Thyroid gland (tissue), 4 donors: ENCODE measurements around the gene C5orf46. TPM values are rescaled to one million over a fixed set of nuclear protein-coding genes. Genes with fewer than 3 reads are reported as not detected.

ENCODE experiments used
- DNase-seq, 2 donors: peaks; one replicate each; pipeline ENCODE4 v3.0.0-alpha.2; 2019
- H3K27ac ChIP-seq, 3 donors: fragments of 200-600 bp; sonication (generic); 1 replicate in 2 of 3; 2 replicates in 1 of 3; pipeline ENCODE4 v1.5.1; 2016 to 2019; ENCODE audit warnings: mild to moderate bottlenecking in 1 of 3, moderate library complexity in 1 of 3
- H3K27me3 ChIP-seq: fragments of 200-600 bp; sonication (generic); one replicate; pipeline ENCODE4 v1.5.1; 2019
- H3K36me3 ChIP-seq, 2 donors: fragments of 200-600 bp; sonication (generic); one replicate each; pipeline ENCODE4 v1.5.1; 2016 to 2019
- H3K4me1 ChIP-seq, 2 donors: fragments of 200-600 bp; sonication (generic); one replicate each; pipeline ENCODE4 v1.5.1; 2017 to 2019
- H3K4me3 ChIP-seq, 3 donors: fragments of 200-600 bp; sonication (generic); replicated peaks in 1 of 3; 1 replicate in 2 of 3; 2 replicates in 1 of 3; pipeline ENCODE4 v1.5.1; 2016; ENCODE audit warnings: mild to moderate bottlenecking in 1 of 3
- H3K9me3 ChIP-seq: fragments of 200-600 bp; sonication (generic); one replicate; pipeline ENCODE4 v1.5.1; 2017
- POLR2A ChIP-seq, 2 donors: fragments of 450-650 bp; IDR thresholded peaks; one replicate each; pipeline ENCODE4 v1.6.1; 2017; ENCODE audit warnings: antibody characterized with exemption in 2 of 2, mild to moderate bottlenecking in 2 of 2, moderate library complexity in 1 of 2
- WGBS, 2 donors: methylation state at CpG; one replicate each; pipeline ENCODE4 v1.1.5; 2017; 5-methylcytosine and 5-hydroxymethylcytosine counted together
- intact Hi-C: fragments of 100-400 bp; cut with DNase I; formaldehyde crosslinking; loops from one replicate; pipeline ENCODE4 v1.15.1; 2023
- total RNA-seq, 4 donors: library from RNA; depleted of rRNA; stranded (reverse); fragments of >200 nt; gene quantifications; one replicate each; pipeline ENCODE4 v1.2.3, GENCODE V29; 2016
- TF ChIP-seq, protein P1 (sequence below), 6 experiments: fragments of 200-600 bp in 3 of 6; fragments of 450-650 bp in 3 of 6; sonication (generic) in 3 of 6; IDR thresholded peaks; one replicate each; pipeline ENCODE4 v1.5.1; 2016 to 2019; ENCODE audit warnings: antibody characterized with exemption in 6 of 6, mild to moderate bottlenecking in 2 of 6, inconsistent platforms in 1 of 6, moderate library complexity in 1 of 6

The C5orf46 gene
- total RNA-seq, 4 donors from 2014 or later = not detected

DNA sequence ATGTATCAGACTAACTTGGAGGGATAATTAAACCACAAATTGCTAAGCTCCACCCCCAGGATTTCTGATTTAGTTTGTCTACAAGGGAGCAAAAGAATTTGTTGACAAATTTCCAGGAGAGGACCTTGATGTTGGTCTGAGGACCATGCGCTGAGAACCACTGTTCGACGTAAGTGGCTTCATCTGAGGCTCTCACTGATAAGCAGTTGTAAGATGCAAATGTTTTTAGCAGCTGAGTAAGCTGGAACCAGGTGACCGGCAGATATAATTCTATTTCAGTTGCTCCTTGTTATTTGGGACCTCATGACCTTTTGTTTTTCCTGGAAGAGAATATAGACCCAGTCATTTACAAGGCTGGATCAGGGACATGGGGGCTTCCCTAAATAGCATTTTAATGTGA is 60.7 kb downstream of the C5orf46 start:
- H3K9me3 ChIP-seq = no peaks in the 10 kb centered on the region
- no peak for DNase-seq
- no peaks in the 10 kb centered on the region for H3K4me1 ChIP-seq
- H3K4me3 ChIP-seq = no peak overlapping the region
- no peak for TF ChIP-seq POLR2A (IDR thresholded peaks at IDR 0.05)
- TF ChIP-seq, protein P1, sequence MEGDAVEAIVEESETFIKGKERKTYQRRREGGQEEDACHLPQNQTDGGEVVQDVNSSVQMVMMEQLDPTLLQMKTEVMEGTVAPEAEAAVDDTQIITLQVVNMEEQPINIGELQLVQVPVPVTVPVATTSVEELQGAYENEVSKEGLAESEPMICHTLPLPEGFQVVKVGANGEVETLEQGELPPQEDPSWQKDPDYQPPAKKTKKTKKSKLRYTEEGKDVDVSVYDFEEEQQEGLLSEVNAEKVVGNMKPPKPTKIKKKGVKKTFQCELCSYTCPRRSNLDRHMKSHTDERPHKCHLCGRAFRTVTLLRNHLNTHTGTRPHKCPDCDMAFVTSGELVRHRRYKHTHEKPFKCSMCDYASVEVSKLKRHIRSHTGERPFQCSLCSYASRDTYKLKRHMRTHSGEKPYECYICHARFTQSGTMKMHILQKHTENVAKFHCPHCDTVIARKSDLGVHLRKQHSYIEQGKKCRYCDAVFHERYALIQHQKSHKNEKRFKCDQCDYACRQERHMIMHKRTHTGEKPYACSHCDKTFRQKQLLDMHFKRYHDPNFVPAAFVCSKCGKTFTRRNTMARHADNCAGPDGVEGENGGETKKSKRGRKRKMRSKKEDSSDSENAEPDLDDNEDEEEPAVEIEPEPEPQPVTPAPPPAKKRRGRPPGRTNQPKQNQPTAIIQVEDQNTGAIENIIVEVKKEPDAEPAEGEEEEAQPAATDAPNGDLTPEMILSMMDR (IDR thresholded peaks at IDR 0.05) = no peak
- H3K27ac ChIP-seq = no peak overlapping the region
- H3K27me3 ChIP-seq = no peaks in the 10 kb centered on the region
- no peaks in the 10 kb centered on the region for H3K36me3 ChIP-seq
- 89 to 93% methylated on average over 4 of the region's 4 CpGs for WGBS, 2 donors
- intact Hi-C loops = no loop called here

DNA sequence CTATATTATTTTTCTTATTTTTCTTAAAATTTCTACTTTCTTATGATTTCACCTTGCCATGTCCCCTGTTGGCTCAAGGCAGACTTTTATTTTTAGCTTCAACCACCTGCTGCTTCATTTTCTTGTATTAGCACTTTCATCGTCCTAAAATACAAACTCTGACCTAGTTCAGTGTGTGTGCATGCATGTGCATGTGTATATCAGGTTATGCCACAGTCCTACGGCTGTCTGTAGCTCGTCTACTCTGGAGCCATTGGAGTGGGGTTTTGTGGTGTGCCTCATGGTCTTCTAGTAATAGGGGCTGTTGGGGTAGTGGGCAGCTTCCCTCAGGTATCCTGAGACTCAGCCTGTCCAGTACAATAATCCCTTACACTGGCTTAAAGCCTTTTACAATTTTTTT is 61.5 kb downstream of the C5orf46 start:
- WGBS, 2 donors = 70 to 90% methylated on average over 3 of the region's 3 CpGs

DNA sequence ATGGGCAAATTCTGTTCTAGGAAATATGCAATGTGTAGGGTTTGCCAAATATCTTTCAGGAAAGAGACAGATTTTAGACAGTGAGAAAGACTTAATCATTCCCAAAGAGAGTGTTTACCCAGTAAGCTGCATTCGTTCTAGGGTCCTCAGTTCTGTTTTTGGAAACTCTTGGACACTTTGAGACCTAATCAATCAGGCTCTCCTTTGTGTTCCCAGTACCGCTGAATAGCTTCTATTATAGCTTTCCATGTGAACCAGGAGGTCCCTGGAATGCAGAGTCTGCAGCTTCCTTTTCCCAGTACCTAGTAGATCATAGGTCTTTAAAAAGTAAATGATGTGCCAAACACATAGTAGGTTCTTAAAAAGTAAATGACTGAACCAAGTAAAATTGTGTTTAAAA is 63.5 kb downstream of the C5orf46 start:
- Histone ChIP-seq H3K9me3 (no peaks in the 10 kb centered on the region), H3K27me3 (no peaks in the 10 kb centered on the region), H3K27ac (no peak overlapping the region), H3K36me3 (no peaks in the 10 kb centered on the region), H3K4me1 (no peaks in the 10 kb centered on the region), H3K4me3 (no peak overlapping the region)
- no peak for TF ChIP-seq POLR2A (IDR thresholded peaks at IDR 0.05)
- TF ChIP-seq, protein P1 (IDR thresholded peaks at IDR 0.05) = no peak
- intact Hi-C loops = no loop called here
- no peak for DNase-seq
- WGBS, 2 donors = 62 to 63% methylated on average over 2 of the region's 2 CpGs

More for the DNA sequence above, 61.5 kb downstream of the C5orf46 start:
- H3K27me3 ChIP-seq = no peaks in the 10 kb centered on the region
- H3K4me3 ChIP-seq = no peak overlapping the region
- H3K4me1 ChIP-seq = no peaks in the 10 kb centered on the region
- intact Hi-C loops = no loop called here
- no peaks in the 10 kb centered on the region for H3K36me3 ChIP-seq
- H3K27ac ChIP-seq = no peak overlapping the region
- TF ChIP-seq, protein P1 (IDR thresholded peaks at IDR 0.05) = no peak
- no peak for TF ChIP-seq POLR2A (IDR thresholded peaks at IDR 0.05)
- no peak for DNase-seq
- H3K9me3 ChIP-seq = no peaks in the 10 kb centered on the region

Other genes starting within 250 kb of the C5orf46 start
- under 1 TPM; under 0.01 to 0.75 (median 0.38) TPM for gene JAKMIP2, start 123.8 kb downstream of the C5orf46 start, total RNA-seq
- gene SPINK1, start 74.9 kb downstream of the C5orf46 start, total RNA-seq = not detected
- gene SCGB3A2, start 27.8 kb downstream of the C5orf46 start, total RNA-seq = not detected
- 1 to 10 TPM in 1 of 4 donors, under 1 TPM in 1, not detected in 2; 0.13 to 6.7 TPM for gene SPINK5, start 157.4 kb upstream of the C5orf46 start, total RNA-seq